Fibroblast of pulmonary artery (primary cell): Measurements from ENCODE around the gene GATAD2B.

Source experiments
- DNase-seq: peaks from one replicate; pipeline ENCODE4 v3.0.0-alpha.2; 2010; ENCODE audit warnings: low read depth
- H3K4me3 ChIP-seq: replicated peaks from 2 replicates; pipeline ENCODE4 v1.5.1; 2011; ENCODE audit warnings: low read depth, mild to moderate bottlenecking, control low read depth, low read length, moderate library complexity
- TF ChIP-seq, protein P1 (sequence below): IDR thresholded peaks from 2 replicates; pipeline ENCODE4 v1.5.1; 2011; ENCODE audit warnings: mild to moderate bottlenecking, control low read depth, low read length, inconsistent platforms; ENCODE audit errors: missing control alignments

GATAD2B gene

DNA sequence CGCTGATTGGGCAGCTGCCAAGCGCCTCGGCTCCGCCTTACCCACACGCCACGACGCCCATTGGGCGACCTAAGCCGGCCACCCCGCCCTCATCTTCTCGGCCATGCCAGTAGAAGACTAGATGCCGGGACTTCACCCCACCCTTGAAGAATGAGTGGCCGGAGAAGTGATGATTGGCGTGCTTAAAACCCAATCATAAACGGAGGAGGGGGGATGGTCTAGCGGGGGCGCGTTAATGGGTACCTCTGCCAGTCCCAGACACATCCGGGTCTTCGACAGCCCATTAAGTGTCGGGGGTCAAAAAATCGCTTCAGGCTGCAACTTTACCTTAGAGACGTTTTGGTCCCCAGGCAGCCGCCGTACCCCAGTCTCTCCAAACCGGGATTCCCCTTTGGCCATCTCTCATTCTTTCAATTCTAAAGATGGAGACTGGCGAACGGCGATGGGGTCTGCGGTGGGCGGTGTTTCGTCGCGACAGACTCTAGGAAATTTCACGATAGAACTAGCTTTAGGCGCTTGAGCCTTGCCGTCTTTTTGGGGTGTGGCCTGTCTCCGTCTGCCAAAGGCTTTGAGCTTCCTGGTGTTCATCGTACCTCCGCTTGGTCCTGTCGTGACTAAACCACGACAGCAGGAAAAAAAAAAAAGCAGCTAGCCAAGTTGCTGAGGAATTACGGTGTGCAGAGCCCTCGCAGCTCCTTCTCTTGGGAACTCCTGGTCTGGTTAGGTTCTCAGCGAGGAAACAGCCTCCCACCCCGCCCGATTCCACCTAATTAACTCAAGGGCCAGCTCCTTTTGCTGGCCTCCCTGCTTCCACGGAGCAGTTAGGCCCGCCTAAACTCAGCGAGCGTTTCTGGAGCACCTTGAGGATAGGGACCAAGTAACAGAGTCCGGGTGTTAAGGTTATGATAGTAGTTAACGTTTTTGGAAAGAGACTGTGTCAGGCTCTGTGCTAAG, at the start of gene GATAD2B:
TSS of gene GATAD2B (minus strand) at position 1 of the 954 bp plus-strand sequence. CDS start 94,625 bp downstream, outside the sequence.
- DNase-seq, result peak; percentile 100
- H3K4me3 ChIP-seq, result peak within 1 kb of the TSS; percentile 78
- TF ChIP-seq, protein P1, sequence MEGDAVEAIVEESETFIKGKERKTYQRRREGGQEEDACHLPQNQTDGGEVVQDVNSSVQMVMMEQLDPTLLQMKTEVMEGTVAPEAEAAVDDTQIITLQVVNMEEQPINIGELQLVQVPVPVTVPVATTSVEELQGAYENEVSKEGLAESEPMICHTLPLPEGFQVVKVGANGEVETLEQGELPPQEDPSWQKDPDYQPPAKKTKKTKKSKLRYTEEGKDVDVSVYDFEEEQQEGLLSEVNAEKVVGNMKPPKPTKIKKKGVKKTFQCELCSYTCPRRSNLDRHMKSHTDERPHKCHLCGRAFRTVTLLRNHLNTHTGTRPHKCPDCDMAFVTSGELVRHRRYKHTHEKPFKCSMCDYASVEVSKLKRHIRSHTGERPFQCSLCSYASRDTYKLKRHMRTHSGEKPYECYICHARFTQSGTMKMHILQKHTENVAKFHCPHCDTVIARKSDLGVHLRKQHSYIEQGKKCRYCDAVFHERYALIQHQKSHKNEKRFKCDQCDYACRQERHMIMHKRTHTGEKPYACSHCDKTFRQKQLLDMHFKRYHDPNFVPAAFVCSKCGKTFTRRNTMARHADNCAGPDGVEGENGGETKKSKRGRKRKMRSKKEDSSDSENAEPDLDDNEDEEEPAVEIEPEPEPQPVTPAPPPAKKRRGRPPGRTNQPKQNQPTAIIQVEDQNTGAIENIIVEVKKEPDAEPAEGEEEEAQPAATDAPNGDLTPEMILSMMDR, result no peak

DNA sequence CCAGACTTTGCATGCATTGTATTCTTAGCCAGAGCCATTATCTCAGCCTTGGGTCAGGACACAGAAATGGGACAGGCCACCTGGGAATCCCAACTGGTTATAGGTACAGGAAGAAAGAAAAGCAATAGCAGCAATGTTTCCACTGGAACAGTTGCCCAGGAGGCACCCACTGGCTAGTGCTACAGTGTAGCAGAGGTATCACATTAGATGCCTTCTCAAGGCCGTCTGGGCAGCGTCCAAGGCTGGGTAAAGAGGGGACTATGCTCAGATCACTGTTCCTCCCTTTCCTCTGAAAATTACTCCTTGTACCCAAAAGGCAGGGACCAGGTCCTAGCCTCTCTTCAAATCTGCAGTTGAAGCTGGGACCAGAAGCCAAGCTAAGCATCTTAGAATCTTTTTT, 47.6 kb upstream of the GATAD2B start:
- no peak for DNase-seq

GRCh38 chr1:153968972-153969371, 46.2 kb upstream of the GATAD2B start:
- no peak for DNase-seq
- no peak overlapping the region for H3K4me3 ChIP-seq
- TF ChIP-seq, protein P1, result no peak

More for the DNA sequence above, 47.6 kb upstream of the GATAD2B start:
- TF ChIP-seq, protein P1, result no peak
- H3K4me3 ChIP-seq, result no peak overlapping the region

DNA sequence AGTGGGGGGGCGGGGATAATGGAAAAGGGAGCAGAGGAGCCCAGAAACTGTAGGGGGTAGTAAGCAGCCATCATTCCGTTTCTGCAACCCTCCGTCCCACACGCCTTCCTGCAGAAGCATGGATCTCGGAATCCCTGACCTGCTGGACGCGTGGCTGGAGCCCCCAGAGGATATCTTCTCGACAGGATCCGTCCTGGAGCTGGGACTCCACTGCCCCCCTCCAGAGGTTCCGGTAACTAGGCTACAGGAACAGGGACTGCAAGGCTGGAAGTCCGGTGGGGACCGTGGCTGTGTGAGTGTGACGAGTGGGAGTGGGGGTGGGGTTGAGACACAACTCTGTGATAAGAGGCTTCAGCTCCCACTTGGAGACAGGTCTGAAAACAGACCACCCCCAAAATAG, 45.6 kb upstream of the GATAD2B start:
- TF ChIP-seq, protein P1, result no peak
- DNase-seq, result no peak
- H3K4me3 ChIP-seq, result peak overlapping the region; percentile 73

GRCh38 chr1:153968000-153968363, 45.2 kb upstream of the GATAD2B start:
- peak overlapping the region; percentile 73 for H3K4me3 ChIP-seq
- no peak for DNase-seq
- TF ChIP-seq, protein P1, result no peak

DNA sequence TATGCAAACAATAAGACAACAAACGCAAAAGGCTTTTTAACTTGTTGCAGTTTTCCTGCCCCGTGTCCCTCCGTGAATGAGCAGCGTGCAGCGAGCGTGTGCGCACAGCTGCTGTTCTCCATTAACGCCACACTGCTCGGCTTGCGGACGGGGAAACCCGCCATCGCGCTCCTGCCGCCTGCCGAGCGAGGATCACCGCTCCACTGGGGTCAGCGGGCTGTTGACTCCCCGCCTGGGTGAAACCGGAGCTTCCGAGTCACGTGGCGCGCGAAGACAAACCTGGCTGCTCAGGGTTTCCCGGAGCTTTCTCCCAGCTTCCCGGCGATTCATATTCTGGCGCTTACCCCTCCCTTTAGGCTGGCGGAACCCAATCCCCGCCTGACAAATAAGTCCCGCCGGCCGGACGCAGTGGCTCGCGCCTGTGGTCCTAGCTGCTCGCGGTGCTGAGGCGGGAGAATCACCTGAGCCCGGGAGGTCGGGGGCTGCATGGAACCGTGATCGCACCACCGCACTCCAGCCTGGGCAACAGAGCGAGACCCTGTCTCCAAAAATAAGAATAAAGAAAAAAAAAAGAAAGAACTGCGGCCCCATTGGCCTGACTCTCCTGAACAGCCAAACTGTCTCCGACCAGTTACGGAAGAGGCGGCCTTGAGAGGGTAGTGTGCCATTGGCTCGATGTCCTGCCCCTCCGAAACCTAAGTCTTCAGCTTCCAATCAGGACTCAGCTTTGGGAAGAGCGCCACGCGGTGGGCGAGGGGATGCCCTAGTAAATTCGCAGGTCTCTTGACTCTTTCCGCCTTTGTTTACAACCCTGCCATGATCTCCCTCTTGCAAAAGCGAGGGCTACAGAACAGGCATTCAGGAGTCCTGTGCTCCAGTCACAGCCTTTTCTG, 44.6 kb upstream of the GATAD2B start, which contains the start of gene CREB3L4:
TSS of gene CREB3L4 (plus strand) at position 796 of the 893 bp plus-strand sequence. CDS start 624 bp downstream, outside the sequence.
- DNase-seq, result peak; percentile 99
- peak within 1 kb of the TSS; percentile 73 for H3K4me3 ChIP-seq
- TF ChIP-seq, protein P1, result peak; percentile 51
